ENCODE measurements around the gene ATP8B1.

Gene ATP8B1

GRCh38 chr18:57698571-57699276 lies 104.4 kb downstream of the ATP8B1 start:
- intact Hi-C loops (cut with DNase I) = no loop called here
- DNase-seq = no peak

GRCh38 chr18:57697426-57697825 lies 105.7 kb downstream of the ATP8B1 start:
- intact Hi-C loops (cut with DNase I) = no loop called here
- no peak for DNase-seq

GRCh38 chr18:57696271-57696670 lies 106.8 kb downstream of the ATP8B1 start:
- intact Hi-C loops (cut with DNase I) = no loop called here
- DNase-seq = no peak

GRCh38 chr18:57691363-57691762 lies 111.8 kb downstream of the ATP8B1 start:
- intact Hi-C loops (cut with DNase I) = no loop called here
- DNase-seq = no peak

GRCh38 chr18:57687970-57688369 lies 115.1 kb downstream of the ATP8B1 start:
- intact Hi-C loops (cut with DNase I) = no loop called here
- no peak for DNase-seq

- intact Hi-C loops (cut with DNase I) = no loop called here
Observed at GRCh38 chr18:57683470-57683869, 119.6 kb downstream of the ATP8B1 start.

GRCh38 chr18:57677262-57678211 lies 125.6 kb downstream of the ATP8B1 start:
- DNase-seq = no peak
- intact Hi-C loops (cut with DNase I) = no loop called here

More at GRCh38 chr18:57683470-57683869, 119.6 kb downstream of the ATP8B1 start:
- no peak for DNase-seq

- intact Hi-C loops (cut with DNase I) = no loop called here
Observed at GRCh38 chr18:57674891-57675290, 128.2 kb downstream of the ATP8B1 start.

GRCh38 chr18:57670046-57670445 lies 133.1 kb downstream of the ATP8B1 start:
- no peak for DNase-seq
- intact Hi-C loops (cut with DNase I) = no loop called here

More at GRCh38 chr18:57674891-57675290, 128.2 kb downstream of the ATP8B1 start:
- DNase-seq = no peak

- DNase-seq = no peak
- intact Hi-C loops (cut with DNase I) = no loop called here
Observed at GRCh38 chr18:57668021-57668420, 135.1 kb downstream of the ATP8B1 start.

- no peak for DNase-seq
Observed at GRCh38 chr18:57666818-57667497, 136.2 kb downstream of the ATP8B1 start.

GRCh38 chr18:57664568-57665165 lies 138.4 kb downstream of the ATP8B1 start:
- DNase-seq = no peak
- intact Hi-C loops (cut with DNase I) = no loop called here

More at GRCh38 chr18:57666818-57667497, 136.2 kb downstream of the ATP8B1 start:
- intact Hi-C loops (cut with DNase I) = no loop called here

GRCh38 chr18:57660961-57661360 lies 142.2 kb downstream of the ATP8B1 start:
- DNase-seq = peak in 1 of 42 donors; percentile 35
- intact Hi-C loops (cut with DNase I) = no loop called here

GRCh38 chr18:57659460-57660102 lies 143.5 kb downstream of the ATP8B1 start:
- DNase-seq = peak in 1 of 42 donors; percentile 25
- intact Hi-C loops (cut with DNase I) = no loop called here

- intact Hi-C loops (cut with DNase I) = no loop called here
- peak in 1 of 42 donors; percentile 22 for DNase-seq
Observed at GRCh38 chr18:57657542-57657941, 145.6 kb downstream of the ATP8B1 start.

GRCh38 chr18:57655740-57656139 lies 147.4 kb downstream of the ATP8B1 start:
- intact Hi-C loops (cut with DNase I) = no loop called here
- no peak for DNase-seq

GRCh38 chr18:57651914-57652313 lies 151.2 kb downstream of the ATP8B1 start:
- no peak for DNase-seq

More at GRCh38 chr18:57651914-57652313, 151.2 kb downstream of the ATP8B1 start:
- intact Hi-C loops (cut with DNase I) = no loop called here

All from head of caudate nucleus (tissue), 42 donors.